Measurements from ENCODE around the gene AQP2. TPM values are rescaled to one million over a fixed set of nuclear protein-coding genes. Genes with fewer than 3 reads are reported as not detected.

AQP2 gene
- total and polyA plus RNA-seq, 2 donors (not counting 1 experiment from before 2014, with no cell fraction given) = not detected

DNA sequence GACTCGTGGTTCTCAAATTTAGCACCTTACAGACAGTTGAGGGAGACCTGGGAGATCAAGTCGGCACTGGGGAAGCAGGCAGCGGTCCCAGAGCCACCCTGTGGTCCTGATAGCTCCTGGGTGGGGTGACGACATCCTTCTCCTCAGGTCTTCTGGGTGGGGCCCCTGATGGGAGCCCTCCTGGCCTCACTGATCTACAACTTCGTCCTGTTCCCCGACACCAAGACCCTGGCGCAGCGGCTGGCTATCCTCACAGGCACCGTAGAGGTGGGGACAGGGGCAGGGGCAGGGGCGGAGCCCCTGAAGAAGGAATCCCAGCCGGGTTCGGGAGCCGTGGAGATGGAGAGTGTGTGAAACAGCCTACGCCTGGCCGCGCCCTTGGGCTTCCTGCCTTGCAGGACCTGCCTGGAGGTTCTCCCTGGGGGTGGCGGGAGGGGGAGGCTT lies 24.8 kb downstream of the AQP2 start:
- no peaks in the 10 kb centered on the region for H3K9me3 Mint-ChIP-seq (ENCODE audit: insufficient read depth)
- Histone ChIP-seq H3K36me3 (replicated peaks in 1 of 2; ENCODE audit: control extremely low read depth in 1 of 2, control insufficient read depth in 1 of 2, extremely low read depth in 1 of 2, insufficient read depth in 2 of 2, low read length in 1 of 2) (no peaks in the 10 kb centered on the region), H4K20me1 (ENCODE audit: control insufficient read depth, insufficient read depth, low read length, poor library complexity, severe bottlenecking) (no peaks in the 10 kb centered on the region), H3K27ac (ENCODE audit: low read length in 2 of 2) (no peak overlapping the region), H3K4me2 (replicated peaks; ENCODE audit: low read depth, low read length, poor library complexity, severe bottlenecking) (no peak overlapping the region), H3K27me3 (replicated peaks in 1 of 4; ENCODE audit: control extremely low read depth in 1 of 4, control insufficient read depth in 3 of 4, insufficient read depth in 4 of 4, low read length in 3 of 4) (peaks cover 0 to 2% (median 0%) of the 10 kb centered on the region in 4 experiments), H2AFZ (ENCODE audit: insufficient read depth, low read depth, low read length, poor library complexity, severe bottlenecking) (no peak overlapping the region), H3K4me1 (ENCODE audit: control insufficient read depth in 2 of 2, insufficient read depth in 2 of 2, low read length in 2 of 2) (no peaks in the 10 kb centered on the region), H3K9me3 (ENCODE audit: control extremely low read depth in 1 of 3, control insufficient read depth in 2 of 3, insufficient read depth in 1 of 3, low read length in 2 of 3) (no peaks in the 10 kb centered on the region), H3K4me3 (ENCODE audit: control extremely low read depth in 1 of 5, extremely low read depth in 1 of 5, insufficient read depth in 1 of 5, low read depth in 2 of 5, low read length in 4 of 5) (no peak overlapping the region), H3K79me2 (ENCODE audit: control insufficient read depth, insufficient read depth, low read length) (no peaks in the 10 kb centered on the region), H3K9ac (ENCODE audit: low read length) (no peak overlapping the region)
- intact Hi-C loops (cut with micrococcal nuclease) = no loop called here
- ATAC-seq (ENCODE audit: low read depth) (no peak), DNase-seq (no peak)
- CTCF ChIA-PET = interaction anchor here (2.3 kb wide), 1 partner anchor 8 kb away, joined by 8 read pairs; no protein-coding TSS in a partner anchor
- no peak overlapping the region for H3K4me3 Mint-ChIP-seq
- no peak overlapping the region for H3K27ac Mint-ChIP-seq
- POLR2A ChIA-PET = no interaction called here
- H3K27me3 Mint-ChIP-seq = no peaks in the 10 kb centered on the region
- TF ChIP-seq CTCF (IDR thresholded peaks at IDR 0.05) = no peak
- no peak for TF ChIP-seq EZH2 (IDR thresholded peaks at IDR 0.05; ENCODE audit: borderline replicate concordance, insufficient read depth, low read depth, low read length, poor library complexity, severe bottlenecking)
- 90% methylated on average over 17 of the region's 17 CpGs for WGBS (ENCODE audit: insufficient coverage)
- no peaks in the 10 kb centered on the region for H3K4me1 Mint-ChIP-seq

- ChIA-PET POLR2A (no interaction called here), CTCF (interaction anchor here (2.3 kb wide), 1 partner anchor 10 kb away, joined by 8 read pairs; no protein-coding TSS in a partner anchor)
- Histone ChIP-seq H4K20me1 (ENCODE audit: control insufficient read depth, insufficient read depth, low read length, poor library complexity, severe bottlenecking) (no peaks in the 10 kb centered on the region), H3K27ac (ENCODE audit: low read length in 2 of 2) (no peak overlapping the region), H3K27me3 (replicated peaks in 1 of 4; ENCODE audit: control extremely low read depth in 1 of 4, control insufficient read depth in 3 of 4, insufficient read depth in 4 of 4, low read length in 3 of 4) (no peaks in the 10 kb centered on the region), H3K4me1 (ENCODE audit: control insufficient read depth in 2 of 2, insufficient read depth in 2 of 2, low read length in 2 of 2) (no peaks in the 10 kb centered on the region), H3K4me3 (ENCODE audit: control extremely low read depth in 1 of 5, extremely low read depth in 1 of 5, insufficient read depth in 1 of 5, low read depth in 2 of 5, low read length in 4 of 5) (no peak overlapping the region), H3K4me2 (replicated peaks; ENCODE audit: low read depth, low read length, poor library complexity, severe bottlenecking) (no peak overlapping the region), H3K36me3 (replicated peaks in 1 of 2; ENCODE audit: control extremely low read depth in 1 of 2, control insufficient read depth in 1 of 2, extremely low read depth in 1 of 2, insufficient read depth in 2 of 2, low read length in 1 of 2) (no peaks in the 10 kb centered on the region), H2AFZ (ENCODE audit: insufficient read depth, low read depth, low read length, poor library complexity, severe bottlenecking) (no peak overlapping the region), H3K79me2 (ENCODE audit: control insufficient read depth, insufficient read depth, low read length) (no peaks in the 10 kb centered on the region), H3K9me3 (ENCODE audit: control extremely low read depth in 1 of 3, control insufficient read depth in 2 of 3, insufficient read depth in 1 of 3, low read length in 2 of 3) (no peaks in the 10 kb centered on the region), H3K9ac (ENCODE audit: low read length) (no peak overlapping the region)
- Mint-ChIP-seq H3K27ac (no peak overlapping the region), H3K4me3 (no peak overlapping the region), H3K9me3 (ENCODE audit: insufficient read depth) (no peaks in the 10 kb centered on the region), H3K4me1 (no peaks in the 10 kb centered on the region), H3K27me3 (no peaks in the 10 kb centered on the region)
- WGBS (ENCODE audit: insufficient coverage) = no CpG with 5 or more reads among the region's 2 CpGs
- no peak for ATAC-seq (ENCODE audit: low read depth)
- intact Hi-C loops (cut with micrococcal nuclease) = no loop called here
- no peak for DNase-seq
- TF ChIP-seq EZH2 (IDR thresholded peaks at IDR 0.05; ENCODE audit: borderline replicate concordance, insufficient read depth, low read depth, low read length, poor library complexity, severe bottlenecking) = no peak
Observed at GRCh38 chr12:49976557-49976956, 26.0 kb downstream of the AQP2 start.
